MM.1S (cell line): ENCODE measurements around the gene BRINP1.

ENCODE experiments used
- CTCF ChIP-seq: fragments of 300-600 bp; sonication (generic); IDR thresholded peaks from 2 replicates; pipeline ENCODE4 v1.5.1; 2016; ENCODE audit warnings: antibody characterized with exemption, low read length, mixed read lengths
- EZH2 ChIP-seq: fragments of 300-600 bp; sonication (generic); optimal IDR thresholded peaks from 2 replicates; pipeline ENCODE3; 2017; ENCODE audit warnings: low read depth, mild to moderate bottlenecking, antibody characterized with exemption, low read length, mixed read lengths

GRCh38 chr9:119126040-119126439, 243.2 kb downstream of the BRINP1 start:
- no peak for TF ChIP-seq CTCF
- no peak for TF ChIP-seq EZH2
